H1 (cell line): ENCODE measurements around the gene GSTO2. TPM values are rescaled to one million over a fixed set of nuclear protein-coding genes. Genes with fewer than 3 reads are reported as not detected.

Source experiments
- CTCF ChIA-PET: fragments of 300-600 bp; sonication (Branson Sonifier 250); formaldehyde crosslinking; loops from one replicate; lab custom pipeline; 2021; ENCODE audit not compliant: partially characterized antibody; lab: Charles Lee
- POLR2A ChIA-PET: fragments of 300-600 bp; sonication (Branson Sonifier 250); formaldehyde crosslinking; loops from one replicate; lab custom pipeline; 2021; ENCODE audit warnings: inconsistent platforms; ENCODE audit not compliant: partially characterized antibody; lab: Charles Lee
- DNase-seq, 2 experiments: peaks; one replicate each; pipeline versions ENCODE4 v3.0.0 to v3.0.0-alpha.2; 2010 to 2022; ENCODE audit warnings: low spot score in 2 of 2, low read depth in 1 of 2, mixed read lengths in 1 of 2
- FAIRE-seq: peaks from 2 replicates; lab custom pipeline; 2011; peaks lifted over from hg19 to GRCh38; lab: Jason Lieb, UNC
- H2AFZ ChIP-seq: 2 replicates; pipeline ENCODE4 v1.8.1; 2012; ENCODE audit warnings: low read length, inconsistent platforms
- H2AK5ac ChIP-seq: 2 replicates; pipeline ENCODE4 v1.6.1; 2013; ENCODE audit warnings: low read depth, low read length
- H2BK120ac ChIP-seq: replicated peaks from 2 replicates; pipeline ENCODE3; 2013; ENCODE audit warnings: low read depth, low read length, inconsistent platforms
- H2BK12ac ChIP-seq: 2 replicates; pipeline ENCODE4 v1.6.1; 2013; ENCODE audit warnings: low read depth, low read length
- H2BK15ac ChIP-seq: 2 replicates; pipeline ENCODE4 v1.6.1; 2013; ENCODE audit warnings: low read length
- H2BK20ac ChIP-seq: 2 replicates; pipeline ENCODE4 v1.6.1; 2013; ENCODE audit warnings: low read length
- H2BK5ac ChIP-seq: 2 replicates; pipeline ENCODE4 v1.6.1; 2013; ENCODE audit warnings: low read depth, low read length
- H3K14ac ChIP-seq: 2 replicates; pipeline ENCODE4 v1.6.1; 2013; ENCODE audit warnings: inconsistent platforms; ENCODE audit not compliant: insufficient read length
- H3K18ac ChIP-seq: 2 replicates; pipeline ENCODE4 v1.6.1; 2013; ENCODE audit warnings: low read length; ENCODE audit errors: extremely low read depth
- H3K23ac ChIP-seq: 2 replicates; pipeline ENCODE4 v1.6.1; 2013; ENCODE audit warnings: inconsistent platforms; ENCODE audit not compliant: insufficient read length
- H3K23me2 ChIP-seq: 2 replicates; pipeline ENCODE4 v1.6.1; 2013; ENCODE audit warnings: low read depth, low read length
- H3K27ac ChIP-seq: 2 replicates; pipeline ENCODE4 v1.6.1; 2011; ENCODE audit warnings: low read depth, low read length, inconsistent platforms
- H3K27me3 ChIP-seq, 4 experiments: replicated peaks in 1 of 4; 1 replicate in 1 of 4; 2 replicates in 3 of 4; pipeline versions ENCODE4 v1.6.1 to v1.8.1; 2011 to 2013; ENCODE audit warnings: low read length in 3 of 4, mild to moderate bottlenecking in 3 of 4, inconsistent platforms in 2 of 4, mixed read lengths in 2 of 4, moderate library complexity in 1 of 4; ENCODE audit not compliant: control insufficient read depth in 3 of 4, insufficient read depth in 3 of 4; ENCODE audit errors: extremely low read depth in 1 of 4
- H3K36me3 ChIP-seq, 4 experiments: 2 replicates each; pipeline versions ENCODE4 v1.6.1 to v1.8.1; 2011 to 2013; ENCODE audit warnings: mild to moderate bottlenecking in 4 of 4, low read length in 3 of 4, moderate library complexity in 2 of 4, control low read depth in 1 of 4, inconsistent platforms in 1 of 4; ENCODE audit not compliant: insufficient read depth in 4 of 4, control insufficient read depth in 2 of 4
- H3K4ac ChIP-seq: replicated peaks from 2 replicates; pipeline ENCODE3; 2013; ENCODE audit warnings: low read length, low read depth, mixed read lengths, inconsistent platforms; ENCODE audit not compliant: insufficient read length
- H3K4me1 ChIP-seq, 4 experiments: replicated peaks in 1 of 4; 1 replicate in 1 of 4; 2 replicates in 3 of 4; pipeline versions ENCODE4 v1.6.1 to v1.8.1; 2011 to 2013; ENCODE audit warnings: low read length in 3 of 4, inconsistent platforms in 2 of 4, mixed read lengths in 1 of 4; ENCODE audit not compliant: insufficient read depth in 4 of 4, control insufficient read depth in 3 of 4
- H3K4me2 ChIP-seq, 2 experiments: 2 replicates each; pipeline versions ENCODE4 v1.6.1 to v1.8.1; 2011 to 2013; ENCODE audit warnings: low read depth in 2 of 2, low read length in 2 of 2, control low read depth in 1 of 2, inconsistent platforms in 1 of 2, mild to moderate bottlenecking in 1 of 2; ENCODE audit not compliant: insufficient read depth in 1 of 2
- H3K4me3 ChIP-seq, 4 experiments: fragments of 200-600, 300-600 bp in 1 of 4; sonication (generic), shearing (Covaris generic), sonication (Bioruptor Twin) in 1 of 4; 2 replicates each; pipeline versions ENCODE4 v1.5.1 to v1.8.1; 2011 to 2016; ENCODE audit warnings: low read length in 4 of 4, low read depth in 3 of 4, control low read depth in 2 of 4, inconsistent platforms in 2 of 4, mild to moderate bottlenecking in 2 of 4, mixed read lengths in 1 of 4, moderate library complexity in 1 of 4; ENCODE audit not compliant: insufficient read depth in 2 of 4; ENCODE audit errors: extremely low read depth in 1 of 4
- H3K56ac ChIP-seq: replicated peaks from 2 replicates; pipeline ENCODE3; 2013; ENCODE audit warnings: low read depth, mild to moderate bottlenecking, mixed read lengths, low read length, inconsistent platforms; ENCODE audit not compliant: insufficient read length
- H3K79me1 ChIP-seq: 2 replicates; pipeline ENCODE4 v1.6.1; 2013; ENCODE audit warnings: low read depth, low read length, control low read depth
- H3K79me2 ChIP-seq, 2 experiments: 2 replicates each; pipeline versions ENCODE4 v1.6.1 to v1.8.1; 2012 to 2013; ENCODE audit warnings: low read length in 2 of 2, mild to moderate bottlenecking in 2 of 2, inconsistent platforms in 1 of 2; ENCODE audit not compliant: insufficient read depth in 2 of 2, control insufficient read depth in 1 of 2
- H3K9ac ChIP-seq, 4 experiments: replicated peaks in 1 of 4; 1 replicate in 1 of 4; 2 replicates in 3 of 4; pipeline versions ENCODE4 v1.6.1 to v1.8.1; 2011 to 2013; ENCODE audit warnings: low read depth in 3 of 4, low read length in 3 of 4, control low read depth in 2 of 4, mild to moderate bottlenecking in 2 of 4, moderate library complexity in 2 of 4, inconsistent platforms in 1 of 4; ENCODE audit errors: extremely low read depth in 1 of 4
- H3K9me3 ChIP-seq, 2 experiments: 2 replicates each; pipeline versions ENCODE4 v1.6.1 to v1.8.1; 2012 to 2013; ENCODE audit warnings: mild to moderate bottlenecking in 2 of 2, moderate library complexity in 2 of 2, control low read depth in 1 of 2, inconsistent platforms in 1 of 2, low read depth in 1 of 2, low read length in 1 of 2, mixed read lengths in 1 of 2; ENCODE audit not compliant: insufficient read depth in 2 of 2
- H4K20me1 ChIP-seq, 2 experiments: replicated peaks in 1 of 2; 2 replicates each; pipeline versions ENCODE3 to v1.8.1; 2011 to 2013; ENCODE audit warnings: inconsistent platforms in 2 of 2, low read length in 2 of 2, mild to moderate bottlenecking in 1 of 2; ENCODE audit not compliant: insufficient read depth in 2 of 2, control insufficient read depth in 1 of 2
- H4K5ac ChIP-seq: 2 replicates; pipeline ENCODE4 v1.6.1; 2013; ENCODE audit warnings: low read length, low read depth, mixed read lengths, inconsistent platforms; ENCODE audit not compliant: insufficient read length
- H4K8ac ChIP-seq: 2 replicates; pipeline ENCODE4 v1.8.0; 2013; ENCODE audit warnings: mild to moderate bottlenecking, moderate library complexity, low read length, inconsistent platforms; ENCODE audit not compliant: insufficient read depth; ENCODE audit errors: extremely low read depth
- H4K91ac ChIP-seq: replicated peaks from 2 replicates; pipeline ENCODE3; 2013; ENCODE audit warnings: low read length, mixed read lengths, inconsistent platforms; ENCODE audit not compliant: insufficient read length
- BRCA1 ChIP-seq: IDR thresholded peaks from 2 replicates; pipeline ENCODE4 v1.6.1; 2012; ENCODE audit warnings: low read depth, low read length, improper control_type of control experiment
- EZH2 ChIP-seq: fragments of 200-600 bp; sonication (generic); IDR thresholded peaks from 2 replicates; pipeline ENCODE4 v1.7.1; 2012; ENCODE audit warnings: low read depth, mild to moderate bottlenecking, moderate library complexity, low read length, inconsistent platforms; ENCODE audit not compliant: severe bottlenecking
- PHF8 ChIP-seq: fragments of 200-600 bp; sonication (generic); conservative IDR thresholded peaks from 2 replicates; pipeline ENCODE4 v1.7.1; 2012; ENCODE audit warnings: low read depth, mild to moderate bottlenecking, inconsistent platforms, low read length, moderate library complexity
- RXRA ChIP-seq: IDR thresholded peaks from 2 replicates; pipeline ENCODE4 v1.6.1; 2011; ENCODE audit warnings: low read depth, mild to moderate bottlenecking, low read length, moderate library complexity; ENCODE audit not compliant: insufficient read depth
- SP1 ChIP-seq: IDR thresholded peaks from 2 replicates; pipeline ENCODE4 v1.6.1; 2011; ENCODE audit warnings: low read depth, low read length
- TAF7 ChIP-seq: optimal IDR thresholded peaks from 2 replicates; pipeline ENCODE3; 2011; ENCODE audit warnings: low read depth, mild to moderate bottlenecking, inconsistent platforms, low read length, moderate library complexity, borderline replicate concordance
- TCF12 ChIP-seq: IDR thresholded peaks from 2 replicates; pipeline ENCODE4 v1.6.1; 2011; ENCODE audit warnings: low read depth, mild to moderate bottlenecking, low read length
- TEAD4 ChIP-seq: IDR thresholded peaks from 2 replicates; pipeline ENCODE4 v1.6.1; 2012; ENCODE audit warnings: low read depth, low read length, inconsistent platforms, mixed read lengths
- ZNF274 ChIP-seq: IDR thresholded peaks from 2 replicates; pipeline ENCODE4 v1.7.0; 2012; ENCODE audit warnings: low read length, borderline replicate concordance; ENCODE audit errors: extremely low read depth
- WGBS, 2 experiments: shearing (Covaris generic) in 1 of 2; methylation state at CpG; one replicate each; pipeline versions ENCODE4 v1.1.6 to v1.1.7; 2013 to 2015; ENCODE audit warnings: low lambda C conversion rate in 2 of 2, mixed read lengths in 2 of 2, inconsistent platforms in 1 of 2, low coverage in 1 of 2, missing lambda C conversion rate in 1 of 2; ENCODE audit not compliant: insufficient replicate concordance in 2 of 2, insufficient coverage in 1 of 2, insufficient read length in 1 of 2; ENCODE audit errors: extremely low coverage in 1 of 2, missing lambda C conversion rate in 1 of 2; 5-methylcytosine and 5-hydroxymethylcytosine counted together
- polyA plus RNA-seq, 7 experiments: library from polyadenylated mRNA; depleted of rRNA in 3 of 7; stranded (reverse) in 5 of 7; unstranded in 2 of 7; fragments of >200 nt in 5 of 7; fragments of 200-250 nt in 2 of 7; gene quantifications; 1 replicate in 5 of 7; 2 replicates in 1 of 7; 4 replicates in 1 of 7; pipeline versions ENCODE4 v1.2.1 to v1.2.3, GENCODE V29; 2011 to 2013; ENCODE audit warnings: missing spikeins in 2 of 7, mixed read lengths in 2 of 7
- total RNA-seq: library from RNA; stranded (reverse); fragmentation: NEBNext Ultra II Directional; extraction: Animal tissue kit (Norgen Biotek cat#: 25700); gene quantifications from 2 replicates; pipeline ENCODE4 v1.2.1, GENCODE V29; 2021
- TF ChIP-seq, protein P1 (sequence below), 3 experiments: IDR thresholded peaks; 1 replicate in 2 of 3; 2 replicates in 1 of 3; pipeline versions ENCODE4 v1.5.1 to v1.6.1; 2011; ENCODE audit warnings: low read length in 3 of 3, mild to moderate bottlenecking in 3 of 3, inconsistent platforms in 2 of 3, low read depth in 1 of 3, moderate library complexity in 1 of 3; ENCODE audit not compliant: insufficient read depth in 1 of 3; ENCODE audit errors: control extremely low read depth in 1 of 3

GSTO2 gene
- total and polyA plus RNA-seq, 2 of the 8 experiments (the other 6 are each of a cell fraction or from before 2014, with no cell fraction given) = 13.1 to 41.7 TPM

DNA sequence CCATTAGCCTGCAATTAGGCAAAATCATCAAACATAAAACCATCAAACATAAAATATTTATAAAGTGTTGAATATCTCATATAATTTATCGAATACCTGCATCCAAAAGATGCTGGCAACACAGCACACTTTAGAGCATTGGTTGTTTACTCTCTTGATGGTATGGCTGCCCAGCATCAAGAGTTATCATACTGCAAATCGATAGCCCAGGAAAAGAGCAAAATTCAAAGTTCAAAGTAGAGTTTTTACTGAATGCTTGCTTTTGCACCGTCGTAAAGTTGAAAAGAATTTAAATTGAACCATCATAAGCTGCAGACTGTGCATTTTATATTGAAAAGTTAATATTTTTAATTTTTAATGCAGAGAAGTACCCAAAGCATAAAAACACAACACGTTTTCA lies 4.2 kb upstream of the GSTO2 start:
- no peaks in the 10 kb centered on the region for H3K9me3 ChIP-seq
- peaks cover 0 to 48% of the 10 kb centered on the region in 2 experiments; a peak in 3 of 4 replicates for H3K79me2 ChIP-seq
- H3K27me3 ChIP-seq = no peaks in the 10 kb centered on the region
- no peak overlapping the region for H2AK5ac ChIP-seq
- no peak overlapping the region for H2BK20ac ChIP-seq
- no peak overlapping the region for H4K5ac ChIP-seq
- no peak overlapping the region for H3K4me2 ChIP-seq
- WGBS, 2 experiments = 94% methylated on average over 5 of the region's 5 CpGs; no CpG with 5 or more reads in 1 of the 2 experiments
- no peak overlapping the region for H3K4ac ChIP-seq
- no peak overlapping the region for H2BK15ac ChIP-seq
- H3K14ac ChIP-seq = no peak overlapping the region
- CTCF ChIA-PET = no interaction called here
- no peak overlapping the region for H2BK120ac ChIP-seq
- peaks cover 0 to 43% (median 3%) of the 10 kb centered on the region in 4 experiments; a peak in 5 of 8 replicates for H3K36me3 ChIP-seq
- H2BK12ac ChIP-seq = no peak overlapping the region
- H4K91ac ChIP-seq = no peak overlapping the region
- no peak overlapping the region for H2AFZ ChIP-seq
- TF ChIP-seq RXRA = no peak
- TF ChIP-seq, protein P1, sequence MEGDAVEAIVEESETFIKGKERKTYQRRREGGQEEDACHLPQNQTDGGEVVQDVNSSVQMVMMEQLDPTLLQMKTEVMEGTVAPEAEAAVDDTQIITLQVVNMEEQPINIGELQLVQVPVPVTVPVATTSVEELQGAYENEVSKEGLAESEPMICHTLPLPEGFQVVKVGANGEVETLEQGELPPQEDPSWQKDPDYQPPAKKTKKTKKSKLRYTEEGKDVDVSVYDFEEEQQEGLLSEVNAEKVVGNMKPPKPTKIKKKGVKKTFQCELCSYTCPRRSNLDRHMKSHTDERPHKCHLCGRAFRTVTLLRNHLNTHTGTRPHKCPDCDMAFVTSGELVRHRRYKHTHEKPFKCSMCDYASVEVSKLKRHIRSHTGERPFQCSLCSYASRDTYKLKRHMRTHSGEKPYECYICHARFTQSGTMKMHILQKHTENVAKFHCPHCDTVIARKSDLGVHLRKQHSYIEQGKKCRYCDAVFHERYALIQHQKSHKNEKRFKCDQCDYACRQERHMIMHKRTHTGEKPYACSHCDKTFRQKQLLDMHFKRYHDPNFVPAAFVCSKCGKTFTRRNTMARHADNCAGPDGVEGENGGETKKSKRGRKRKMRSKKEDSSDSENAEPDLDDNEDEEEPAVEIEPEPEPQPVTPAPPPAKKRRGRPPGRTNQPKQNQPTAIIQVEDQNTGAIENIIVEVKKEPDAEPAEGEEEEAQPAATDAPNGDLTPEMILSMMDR (IDR thresholded peaks at IDR 0.05; ENCODE audit: control extremely low read depth in 1 of 3, insufficient read depth in 1 of 3, low read depth in 1 of 3, low read length in 3 of 3) = no peak
- no peak for TF ChIP-seq BRCA1
- TF ChIP-seq EZH2 = no peak
- TF ChIP-seq PHF8 = no peak
- no peak for TF ChIP-seq SP1
- TF ChIP-seq TCF12 = no peak
- TF ChIP-seq TEAD4 = no peak
- TF ChIP-seq ZNF274 = no peak
- no peak for TF ChIP-seq TAF7
- no peak overlapping the region for H3K18ac ChIP-seq
- H3K79me1 ChIP-seq = peaks cover 2% of the 10 kb centered on the region; the same call in 1 of the 2 replicates
- no peaks in the 10 kb centered on the region for H3K23me2 ChIP-seq
- no peak overlapping the region for H3K27ac ChIP-seq
- no peak for DNase-seq
- peaks cover 2% of the 10 kb centered on the region in 2 experiments for H4K20me1 ChIP-seq
- H3K23ac ChIP-seq = no peak overlapping the region
- H3K9ac ChIP-seq = no peak overlapping the region
- H3K4me3 ChIP-seq = no peak overlapping the region
- H4K8ac ChIP-seq = no peak overlapping the region
- peaks cover 0 to 4% (median 2%) of the 10 kb centered on the region in 4 experiments; a peak in 2 of 7 replicates for H3K4me1 ChIP-seq
- H3K56ac ChIP-seq = no peak overlapping the region
- POLR2A ChIA-PET = no interaction called here
- H2BK5ac ChIP-seq = no peak overlapping the region
- no peak for FAIRE-seq
